ENCODE measurements around the gene KISS1.
"Not testable (repeated sequence)": the region's sequence is repeated elsewhere in the genome, so short reads cannot be mapped to it uniquely, and the experiment has no call there.

The KISS1 gene

DNA sequence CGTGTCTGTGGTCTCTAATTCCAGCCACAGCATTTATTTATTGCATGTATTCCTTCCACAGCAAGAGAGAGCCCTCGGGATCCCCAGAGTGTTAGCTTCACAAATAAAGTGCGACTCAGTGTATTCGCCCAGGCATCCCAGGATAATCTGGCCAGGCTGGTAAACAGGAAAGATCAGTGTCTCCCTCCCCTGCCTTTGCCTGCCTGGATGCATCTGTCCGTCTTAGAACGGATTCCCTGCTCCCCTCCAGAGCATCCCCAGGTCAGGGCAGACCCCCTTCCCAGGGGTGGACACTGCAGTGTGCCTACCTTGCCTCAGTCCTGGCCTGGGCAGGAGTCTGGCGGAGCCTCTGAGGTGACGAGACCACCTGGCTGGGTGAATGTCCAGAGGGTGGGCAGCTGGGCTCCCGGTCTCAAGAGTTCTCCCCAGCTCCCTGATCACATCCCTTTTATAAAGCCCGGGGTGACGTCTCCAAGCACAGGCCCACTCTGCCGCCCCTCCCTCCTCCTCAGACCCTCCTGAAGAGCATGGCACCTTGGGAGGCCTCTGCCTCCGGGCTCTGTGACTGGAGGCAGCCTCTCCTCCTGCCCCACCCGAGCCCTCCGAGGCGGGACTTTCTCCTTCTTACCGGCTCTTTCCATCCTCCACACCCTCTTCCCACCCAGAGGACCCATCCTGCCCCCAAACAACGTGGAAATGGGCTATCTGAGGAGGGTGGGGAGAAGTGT, at the start of gene KISS1:
Gene KISS1 (minus strand): TSS at position 424 of the 728 bp plus-strand sequence. CDS start 3,615 bp downstream, outside the sequence.
- no peak for FAIRE-seq
- TF ChIP-seq CTCF (IDR thresholded peaks at IDR 0.05; ENCODE audit: insufficient read depth, missing control alignments): no peak
- no peak for DNase-seq (ENCODE audit: insufficient read length, low spot score)

- FAIRE-seq (no peak), DNase-seq (ENCODE audit: insufficient read length, low spot score) (no peak)
- no peak for TF ChIP-seq CTCF (IDR thresholded peaks at IDR 0.05; ENCODE audit: insufficient read depth, missing control alignments)
Observed at GRCh38 chr1:204242920-204243319, 46.6 kb upstream of the KISS1 start.

- TF ChIP-seq CTCF (IDR thresholded peaks at IDR 0.05; ENCODE audit: insufficient read depth, missing control alignments): no peak
- no peak for DNase-seq (ENCODE audit: insufficient read length, low spot score)
- no peak for FAIRE-seq
Observed at GRCh38 chr1:204241914-204242313, 45.6 kb upstream of the KISS1 start.

DNA sequence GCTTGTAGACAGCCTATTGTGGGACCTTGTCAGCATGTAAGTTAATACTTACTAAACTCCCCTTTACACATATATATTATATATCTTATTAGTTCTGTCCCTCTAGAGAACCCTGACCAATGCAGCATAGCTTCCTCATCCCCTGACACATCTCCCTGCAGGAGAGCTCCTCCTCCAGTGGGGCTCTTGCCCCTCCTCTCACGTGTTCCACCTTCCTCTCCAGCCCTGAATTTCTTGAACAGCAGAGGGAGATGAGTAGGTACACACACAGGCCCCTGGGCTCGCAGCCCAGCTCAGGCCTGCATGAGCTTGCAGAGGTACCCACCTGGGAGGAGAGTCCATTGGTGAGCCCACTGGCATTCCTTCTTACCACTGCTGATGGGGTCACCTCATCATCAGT, 44.8 kb upstream of the KISS1 start:
- DNase-seq (ENCODE audit: insufficient read length, low spot score): no peak
- FAIRE-seq: no peak
- no peak for TF ChIP-seq CTCF (IDR thresholded peaks at IDR 0.05; ENCODE audit: insufficient read depth, missing control alignments)

DNA sequence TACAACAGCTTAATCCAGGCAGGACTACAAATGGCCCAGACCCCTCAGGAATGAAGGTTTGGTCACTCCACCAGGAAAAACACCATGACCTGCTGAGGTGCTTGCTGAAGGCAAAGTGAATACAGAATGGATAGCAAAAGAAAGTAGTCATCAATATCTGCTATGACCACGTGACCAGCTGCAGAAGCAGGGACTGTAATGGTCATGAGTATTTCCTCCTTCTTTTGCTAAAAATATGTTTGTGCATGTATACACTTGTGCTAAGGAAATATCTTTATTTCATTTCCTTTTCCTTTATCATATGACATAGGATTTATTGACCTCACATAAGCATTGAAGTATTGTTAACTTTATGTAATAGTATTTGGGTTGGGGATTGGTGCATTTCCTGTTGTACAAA, 43.9 kb upstream of the KISS1 start:
- FAIRE-seq (no peak), DNase-seq (ENCODE audit: insufficient read length, low spot score) (no peak)
- TF ChIP-seq CTCF (IDR thresholded peaks at IDR 0.05; ENCODE audit: insufficient read depth, missing control alignments): no peak

DNA sequence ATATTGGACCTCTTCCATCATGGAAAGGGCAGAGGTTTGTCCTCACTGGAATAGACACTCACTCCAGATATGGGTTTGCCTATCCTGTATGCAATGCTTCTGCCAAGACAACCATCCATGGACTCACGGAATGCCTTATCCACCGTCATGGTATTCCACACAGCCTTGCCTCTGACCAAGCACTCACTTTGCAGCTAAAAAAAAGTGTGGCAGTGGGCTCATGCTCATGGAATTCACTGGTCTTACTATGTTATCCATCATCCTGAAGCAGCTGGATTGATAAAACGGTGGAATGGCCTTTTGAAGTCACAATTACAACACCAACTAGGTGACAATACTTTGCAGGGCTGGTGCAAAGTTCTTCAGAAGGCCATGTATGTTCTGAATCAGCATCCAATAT, 43.1 kb upstream of the KISS1 start:
- DNase-seq (ENCODE audit: insufficient read length, low spot score); FAIRE-seq: not testable (repeated sequence)

GRCh38 chr1:204238520-204238919, 42.2 kb upstream of the KISS1 start:
- FAIRE-seq; DNase-seq (ENCODE audit: insufficient read length, low spot score): not testable (repeated sequence)

- not testable (repeated sequence) for FAIRE-seq
Observed at GRCh38 chr1:204237515-204237914, 41.2 kb upstream of the KISS1 start.

DNA sequence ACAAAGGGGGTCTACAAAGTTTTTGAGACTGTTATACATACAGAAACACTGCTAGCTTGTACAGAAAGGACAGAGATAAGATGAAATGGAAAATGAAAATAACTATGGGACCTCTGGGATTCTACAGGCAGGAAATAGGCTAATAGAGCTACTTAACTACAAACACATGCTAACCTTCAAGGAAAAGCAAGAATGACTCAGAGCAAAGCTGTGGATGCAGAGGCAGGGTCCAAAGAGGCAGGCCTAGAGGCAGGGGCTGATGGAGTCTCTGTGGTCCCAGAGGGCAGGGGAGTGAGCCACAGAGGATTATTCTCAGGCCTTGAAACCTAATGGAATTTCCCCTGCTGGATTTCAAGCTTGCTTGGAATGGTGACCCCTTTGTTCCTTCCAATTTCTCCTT, 36.2 kb upstream of the KISS1 start:
- no peak for FAIRE-seq
- TF ChIP-seq CTCF (IDR thresholded peaks at IDR 0.05; ENCODE audit: insufficient read depth, missing control alignments): no peak
- DNase-seq (ENCODE audit: insufficient read length, low spot score): no peak

More at GRCh38 chr1:204237515-204237914, 41.2 kb upstream of the KISS1 start:
- not testable (repeated sequence) for DNase-seq (ENCODE audit: insufficient read length, low spot score)
